ENCODE measurements around the gene RNF151. TPM values are rescaled to one million over a fixed set of nuclear protein-coding genes. Genes with fewer than 3 reads are reported as not detected.
"Not testable (repeated sequence)": the region's sequence is repeated elsewhere in the genome, so short reads cannot be mapped to it uniquely, and the experiment has no call there.

RNF151 gene
- total RNA-seq, 2 experiments from 2014 or later, result not detected

DNA sequence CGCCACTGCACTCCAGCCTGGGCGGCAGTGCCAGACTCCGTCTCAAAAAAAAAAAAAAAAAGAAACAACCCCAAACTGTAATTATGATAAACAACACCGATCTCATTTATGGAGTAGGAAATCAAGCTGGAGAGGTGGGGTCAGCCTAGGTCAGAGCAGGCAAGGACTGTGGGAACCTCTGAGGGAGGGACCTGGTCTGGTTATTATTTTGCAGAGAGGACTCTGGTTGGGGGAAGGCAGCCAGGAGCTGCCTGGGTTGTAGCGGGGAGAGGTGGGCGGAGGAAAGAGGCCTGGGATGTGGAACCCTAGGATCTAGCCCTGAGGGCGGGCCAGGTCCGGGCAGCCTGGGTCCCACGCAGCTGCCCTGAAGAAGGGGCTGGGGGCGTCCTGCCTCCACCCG is 37.6 kb upstream of the RNF151 start:
- peaks cover 5% of the 10 kb centered on the region for H3K4me1 Mint-ChIP-seq
- peak overlapping the region; percentile 64 for H3K4me3 Mint-ChIP-seq
- H3K27me3 Mint-ChIP-seq, result peaks cover 5% of the 10 kb centered on the region
- DNase-seq, result no peak
- CTCF ChIA-PET, result interaction anchor here (0.6 to 2.8 kb wide), 13 partner anchors 11 to 1822 kb away, joined by 3 to 9 read pairs (median 3); partner anchors contain the start of genes MSRB1, NUBP2 and SPSB3
- H3K9me3 Mint-ChIP-seq, result no peaks in the 10 kb centered on the region
- POLR2A ChIA-PET, result interaction anchor here (0.7 to 1.0 kb wide), 2 partner anchors 13 to 146 kb away, joined by 3 to 4 read pairs; partner anchors contain the start of gene NUBP2
- H3K36me3 Mint-ChIP-seq (ENCODE audit: low read depth), result no peaks in the 10 kb centered on the region
- no peak overlapping the region for H3K27ac Mint-ChIP-seq

DNA sequence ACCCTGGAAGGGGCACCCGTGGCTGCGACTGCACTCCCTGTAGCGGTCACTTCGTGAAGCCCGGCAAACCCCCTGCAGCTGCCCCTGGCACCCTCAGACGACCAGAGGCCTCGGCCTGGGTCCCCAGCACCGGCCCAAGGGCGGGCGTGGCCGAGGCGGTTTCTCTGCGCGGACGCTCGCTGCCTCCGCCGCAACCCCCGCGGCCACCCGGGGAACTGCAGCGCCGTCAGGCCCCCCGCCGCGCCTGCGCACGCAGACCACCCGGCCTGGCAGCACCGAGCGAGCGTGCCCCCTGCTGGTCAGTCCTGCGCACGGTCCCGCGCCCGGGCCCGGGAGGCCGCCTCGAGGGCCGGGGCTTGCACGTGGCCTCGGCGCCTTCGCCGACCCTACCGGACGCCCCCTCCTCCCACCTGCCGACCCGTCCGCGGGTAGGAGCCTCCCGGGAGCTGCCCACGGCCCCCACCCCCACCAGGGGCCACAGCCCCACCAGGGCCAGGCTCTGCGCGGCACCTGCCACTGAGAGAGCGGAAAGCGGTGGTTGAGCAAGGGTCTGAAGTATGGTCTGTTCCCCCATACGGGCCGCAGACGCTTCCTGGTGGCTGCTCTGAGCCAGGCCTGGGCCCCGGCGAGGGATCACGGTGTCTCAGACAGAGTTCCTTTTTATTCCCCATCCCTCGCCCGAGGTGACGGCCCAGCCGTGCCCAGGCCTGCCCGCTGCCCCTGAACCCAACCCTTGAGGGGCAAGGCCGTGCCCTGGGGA is 36.9 kb upstream of the RNF151 start:
- Mint-ChIP-seq H3K36me3 (ENCODE audit: low read depth) (no peaks in the 10 kb centered on the region), H3K27me3 (peaks cover 2% of the 10 kb centered on the region), H3K4me1 (peaks cover 5% of the 10 kb centered on the region), H3K4me3 (peak overlapping the region; percentile 58), H3K9me3 (no peaks in the 10 kb centered on the region), H3K27ac (no peak overlapping the region)
- peak; percentile 92 for DNase-seq
- ChIA-PET CTCF (interaction anchor here (0.6 to 2.8 kb wide), 12 partner anchors 10 to 1823 kb away, joined by 3 to 9 read pairs (median 3); partner anchors contain the start of genes MSRB1, NUBP2 and SPSB3), POLR2A (interaction anchor here (0.7 to 1.0 kb wide), 2 partner anchors 13 to 147 kb away, joined by 3 to 4 read pairs; partner anchors contain the start of gene NUBP2)

DNA sequence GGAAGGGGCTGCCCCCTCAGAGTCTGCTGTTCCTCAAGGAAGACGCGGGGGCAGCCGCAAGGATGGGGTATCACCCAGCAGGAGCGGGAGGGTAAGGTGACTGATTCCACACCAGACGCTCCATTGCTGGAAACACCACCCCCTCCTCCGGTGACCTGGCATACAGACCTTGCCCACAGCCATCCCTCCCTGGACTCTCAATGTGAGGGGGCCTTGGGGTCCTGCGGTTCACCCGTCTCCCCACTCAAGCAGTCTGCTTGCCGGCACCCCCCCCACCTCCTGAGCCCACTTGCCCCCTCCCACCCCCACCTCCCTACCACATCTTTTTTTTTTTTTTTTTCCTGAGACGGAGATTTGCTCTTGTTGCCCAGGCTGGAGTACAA is 36.3 kb upstream of the RNF151 start:
- DNase-seq, result no peak
- no peaks in the 10 kb centered on the region for H3K9me3 Mint-ChIP-seq
- H3K36me3 Mint-ChIP-seq (ENCODE audit: low read depth), result no peaks in the 10 kb centered on the region
- H3K4me3 Mint-ChIP-seq, result peak overlapping the region; percentile 17
- ChIA-PET CTCF (interaction anchor here (0.7 to 2.8 kb wide), 2 partner anchors 13 to 371 kb away, joined by 3 to 9 read pairs; partner anchors contain the start of gene MSRB1), POLR2A (no interaction called here)
- peaks cover 5% of the 10 kb centered on the region for H3K4me1 Mint-ChIP-seq
- H3K27ac Mint-ChIP-seq, result no peak overlapping the region
- no peaks in the 10 kb centered on the region for H3K27me3 Mint-ChIP-seq

DNA sequence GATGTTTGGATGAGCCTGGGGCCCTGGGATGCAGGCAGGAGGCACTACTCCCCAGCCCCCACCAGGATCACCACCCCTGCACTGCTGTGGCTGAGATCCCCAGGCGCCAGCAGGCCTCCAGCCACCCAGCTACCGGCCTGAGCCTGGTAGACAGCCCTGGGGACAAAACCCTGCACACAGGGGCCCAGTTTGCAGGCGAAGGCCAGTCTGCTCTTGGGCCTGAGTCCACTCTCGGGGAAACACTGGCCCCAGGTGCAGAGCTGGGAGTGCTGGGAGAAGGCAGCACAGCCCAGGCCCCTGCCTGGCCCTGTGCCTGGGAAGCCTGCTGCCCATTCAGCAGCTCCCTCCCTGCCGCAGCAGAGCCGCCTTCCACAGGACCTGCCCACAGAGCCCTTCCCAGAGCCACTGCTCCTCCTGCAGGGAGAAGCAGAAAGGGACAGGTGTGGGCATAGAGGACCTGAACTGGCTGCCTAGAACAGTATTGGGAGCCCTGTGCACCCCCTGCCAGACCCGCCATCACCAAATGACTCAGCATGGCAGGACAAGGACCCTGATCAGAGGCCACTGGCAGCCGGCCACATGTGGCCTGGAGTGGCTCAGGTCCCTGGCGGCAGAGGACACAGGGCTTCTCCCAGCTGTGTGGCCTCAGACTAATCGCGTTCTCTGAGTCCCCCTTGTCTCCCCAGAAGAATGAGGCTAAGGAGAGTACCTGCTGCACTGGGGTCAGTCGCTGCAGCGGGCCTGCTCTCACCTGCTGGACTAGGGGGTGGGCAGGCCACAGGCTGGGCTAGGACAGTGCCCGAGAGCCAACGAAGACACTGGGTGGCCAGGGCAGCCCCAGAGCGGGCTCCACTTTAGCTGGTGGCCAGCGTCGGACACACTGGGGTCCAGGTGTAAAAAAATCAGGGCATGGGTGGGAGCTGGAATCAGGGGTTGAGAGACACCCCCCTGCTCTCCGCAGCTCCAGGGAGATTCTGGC is 34.3 kb upstream of the RNF151 start:
- POLR2A ChIA-PET, result no interaction called here
- no peak for DNase-seq
- Mint-ChIP-seq H3K36me3 (ENCODE audit: low read depth) (no peaks in the 10 kb centered on the region), H3K9me3 (no peaks in the 10 kb centered on the region), H3K4me1 (peaks cover 5% of the 10 kb centered on the region), H3K27me3 (no peaks in the 10 kb centered on the region), H3K4me3 (no peak overlapping the region), H3K27ac (no peak overlapping the region)
- CTCF ChIA-PET, result no interaction called here

DNA sequence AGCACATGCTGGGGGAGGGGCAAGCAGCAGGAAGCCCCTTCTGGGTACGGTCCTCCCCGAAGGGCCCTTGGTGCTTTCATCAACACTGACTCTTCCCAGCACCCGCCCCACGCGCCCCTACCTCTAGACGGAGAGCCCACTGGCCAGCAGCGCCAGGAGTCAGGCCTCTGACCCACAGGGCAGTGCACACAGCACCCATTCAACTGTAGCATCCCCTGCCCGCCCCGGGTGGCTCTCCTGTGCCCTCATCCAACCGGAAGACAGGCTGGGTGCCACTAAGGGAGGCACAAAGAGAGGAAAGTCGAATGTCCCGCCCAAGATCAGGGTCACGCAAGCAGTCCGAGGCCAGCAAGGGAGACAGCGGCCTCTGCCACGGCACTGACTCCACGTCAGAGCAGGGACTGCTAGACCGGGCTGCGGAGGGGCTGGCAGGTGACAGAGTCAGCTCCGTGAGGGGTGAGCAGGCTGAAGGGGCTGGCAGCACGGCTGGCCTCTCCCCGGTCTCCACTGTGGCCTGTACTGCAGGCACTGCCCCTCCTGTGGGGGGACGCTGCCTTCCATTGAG is 33.5 kb upstream of the RNF151 start:
- H3K27me3 Mint-ChIP-seq, result no peaks in the 10 kb centered on the region
- ChIA-PET POLR2A (no interaction called here), CTCF (no interaction called here)
- H3K36me3 Mint-ChIP-seq (ENCODE audit: low read depth), result peaks cover 4% of the 10 kb centered on the region
- no peak overlapping the region for H3K27ac Mint-ChIP-seq
- no peak overlapping the region for H3K4me3 Mint-ChIP-seq
- H3K4me1 Mint-ChIP-seq, result peaks cover 2% of the 10 kb centered on the region
- no peaks in the 10 kb centered on the region for H3K9me3 Mint-ChIP-seq
- no peak for DNase-seq

DNA sequence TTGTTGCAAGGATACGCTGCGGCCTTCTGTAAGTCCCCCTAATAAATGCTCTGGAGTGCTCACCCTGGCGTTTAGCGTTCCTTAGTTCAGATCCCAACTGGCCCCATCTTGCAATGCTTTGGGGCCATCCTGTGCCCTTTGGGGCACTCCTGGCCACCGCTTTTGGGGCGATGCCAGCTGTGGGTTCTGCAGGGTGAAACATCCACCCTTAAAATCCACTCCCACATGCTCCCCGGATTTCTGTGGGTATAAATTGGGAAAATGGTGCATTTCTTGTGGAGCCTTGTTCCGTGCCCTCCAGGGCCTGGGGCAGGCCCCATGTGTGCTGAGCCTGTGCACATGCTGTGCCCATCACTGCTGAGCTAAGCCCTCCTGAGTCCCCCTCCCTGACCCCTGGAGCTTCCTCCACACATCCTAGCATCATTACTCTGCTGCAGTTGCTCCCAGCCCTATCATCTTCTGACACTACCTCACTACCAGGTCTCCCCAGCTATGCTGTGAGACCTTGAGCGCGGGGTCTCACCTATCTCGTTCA is 29.6 kb upstream of the RNF151 start:
- peaks cover 8% of the 10 kb centered on the region for H3K36me3 Mint-ChIP-seq (ENCODE audit: low read depth)
- H3K9me3 Mint-ChIP-seq, result no peaks in the 10 kb centered on the region
- no peak for DNase-seq
- H3K4me1 Mint-ChIP-seq, result peaks cover 8% of the 10 kb centered on the region
- no peak overlapping the region for H3K4me3 Mint-ChIP-seq
- no peak overlapping the region for H3K27ac Mint-ChIP-seq
- ChIA-PET POLR2A (no interaction called here), CTCF (no interaction called here)
- H3K27me3 Mint-ChIP-seq, result no peaks in the 10 kb centered on the region

DNA sequence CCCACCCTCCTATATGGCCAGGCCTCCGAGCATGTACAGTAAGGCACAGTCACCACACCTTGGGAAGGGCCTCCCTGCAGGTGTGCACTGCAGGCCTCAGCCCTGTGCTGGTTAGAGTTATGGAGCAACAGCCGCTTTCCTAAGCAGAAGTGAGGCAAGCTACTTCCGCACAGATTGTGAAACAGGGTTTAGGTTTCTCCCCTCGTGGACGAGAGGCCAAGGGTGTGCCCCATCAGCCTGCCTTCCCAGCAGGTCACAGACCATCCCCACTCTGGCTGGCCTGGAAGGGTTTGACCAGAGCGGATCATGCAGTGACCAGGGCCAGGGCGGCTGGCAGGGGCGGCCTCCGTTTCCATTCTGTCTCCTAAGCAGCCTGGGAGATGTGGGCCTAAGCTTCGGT is 28.3 kb upstream of the RNF151 start:
- H3K36me3 Mint-ChIP-seq (ENCODE audit: low read depth), result peaks cover 8% of the 10 kb centered on the region
- POLR2A ChIA-PET, result no interaction called here

DNA sequence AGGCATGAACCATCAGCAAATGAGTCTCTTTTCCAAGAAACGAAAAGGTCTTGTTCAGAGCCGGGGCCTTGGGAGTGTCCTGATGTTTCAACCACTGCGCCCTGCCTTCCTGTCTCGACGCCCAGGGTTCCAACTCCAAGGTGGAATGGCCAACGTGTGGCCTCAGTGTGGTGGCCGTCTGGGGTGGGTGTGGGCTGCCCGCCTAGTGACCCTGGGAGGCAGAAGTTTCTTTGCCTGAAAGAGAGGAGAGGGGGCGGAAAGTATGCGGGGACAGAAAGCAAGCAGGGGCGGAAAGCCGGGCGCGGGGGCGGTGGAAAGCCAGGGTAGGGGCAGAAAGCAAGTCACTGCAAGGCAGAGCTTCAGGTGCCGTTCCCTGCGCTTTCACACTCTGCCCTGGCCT is 27.7 kb upstream of the RNF151 start:
- no peak overlapping the region for H3K4me3 Mint-ChIP-seq
- H3K27ac Mint-ChIP-seq, result no peak overlapping the region
- no peaks in the 10 kb centered on the region for H3K9me3 Mint-ChIP-seq
- H3K27me3 Mint-ChIP-seq, result no peaks in the 10 kb centered on the region
- H3K36me3 Mint-ChIP-seq (ENCODE audit: low read depth), result peaks cover 8% of the 10 kb centered on the region
- no peak for DNase-seq
- ChIA-PET CTCF (no interaction called here), POLR2A (no interaction called here)
- peaks cover 18% of the 10 kb centered on the region for H3K4me1 Mint-ChIP-seq

More for the DNA sequence above, 28.3 kb upstream of the RNF151 start:
- Mint-ChIP-seq H3K4me1 (peaks cover 13% of the 10 kb centered on the region), H3K9me3 (no peaks in the 10 kb centered on the region), H3K27ac (no peak overlapping the region), H3K27me3 (no peaks in the 10 kb centered on the region), H3K4me3 (no peak overlapping the region)
- DNase-seq, result no peak
- CTCF ChIA-PET, result no interaction called here

DNA sequence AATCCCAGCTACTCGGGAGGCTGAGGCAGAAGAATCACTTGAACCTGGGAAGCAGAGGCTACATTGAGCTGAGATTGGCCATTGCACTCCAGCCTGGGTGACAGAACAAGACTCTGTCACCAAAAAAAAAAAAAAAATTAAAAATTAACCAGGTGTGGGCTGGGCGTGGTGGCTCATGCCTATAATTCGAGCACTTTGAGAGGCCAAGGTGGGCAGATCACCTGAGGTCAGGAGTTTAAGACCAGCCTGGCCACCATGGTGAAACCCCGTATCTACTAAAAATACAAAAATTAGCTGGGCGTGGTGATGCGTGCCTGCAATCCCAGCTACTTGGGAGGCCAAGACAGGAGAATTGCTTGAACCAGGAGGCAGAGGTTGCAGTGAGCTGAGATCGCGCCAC is 26.8 kb upstream of the RNF151 start:
- H3K36me3 Mint-ChIP-seq (ENCODE audit: low read depth); H3K27me3 Mint-ChIP-seq; H3K9me3 Mint-ChIP-seq; H3K4me3 Mint-ChIP-seq; DNase-seq; H3K27ac Mint-ChIP-seq: not testable (repeated sequence)
- H3K4me1 Mint-ChIP-seq, result peaks cover 27% of the 10 kb centered on the region
- ChIA-PET POLR2A (interaction anchor here (3.3 kb wide), 1 partner anchor 25 kb away, joined by 15 read pairs; the partner anchor contains the start of gene RPS2), CTCF (interaction anchor here (1.1 kb wide), 1 partner anchor 11 kb away, joined by 4 read pairs; no protein-coding TSS in a partner anchor)

DNA sequence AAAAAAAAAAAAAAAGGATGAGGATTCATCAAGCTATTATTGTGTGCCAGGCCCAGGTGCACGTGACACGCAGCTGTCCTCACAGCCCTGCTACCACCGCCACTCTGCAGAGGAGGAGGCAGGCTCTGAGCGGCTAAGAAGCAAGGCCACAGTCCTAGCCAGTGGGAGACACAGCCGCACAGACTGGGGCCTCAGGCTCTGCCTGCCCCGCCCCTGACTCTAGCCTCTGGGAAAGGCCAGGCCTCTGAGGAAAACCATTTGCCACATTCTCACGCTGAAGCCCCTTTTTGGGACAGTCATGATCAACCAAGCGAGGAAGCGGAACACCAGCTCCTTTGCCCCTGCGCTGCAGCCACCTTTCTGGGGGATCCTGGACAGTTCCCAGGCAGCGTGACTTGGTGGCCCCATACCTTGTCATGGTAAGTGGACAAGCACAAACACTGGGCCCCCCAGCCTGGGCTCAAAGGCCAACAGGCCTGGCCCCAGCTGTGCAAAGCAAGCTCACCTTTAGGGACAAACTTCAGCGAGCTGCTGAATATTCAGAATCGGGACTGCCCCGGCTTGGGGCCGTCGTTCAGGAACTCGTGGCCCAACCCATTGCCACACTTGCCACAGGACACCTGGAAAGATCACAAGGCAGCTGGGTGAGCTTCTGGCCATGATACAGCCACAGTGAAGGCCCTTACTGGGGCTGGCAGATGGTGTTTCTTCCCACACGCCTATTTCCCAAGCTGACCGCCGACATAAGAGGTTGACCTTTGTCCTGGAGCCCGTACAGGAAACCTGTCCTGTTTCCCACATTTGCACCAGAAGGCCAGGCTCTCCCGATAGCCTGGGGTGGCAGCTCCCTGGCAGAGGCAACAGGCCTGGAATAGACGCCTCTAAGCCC is 26.1 kb upstream of the RNF151 start:
- Mint-ChIP-seq H3K27ac (no peak overlapping the region), H3K27me3 (no peaks in the 10 kb centered on the region), H3K9me3 (no peaks in the 10 kb centered on the region), H3K36me3 (ENCODE audit: low read depth) (peaks cover 8% of the 10 kb centered on the region), H3K4me1 (peaks cover 27% of the 10 kb centered on the region), H3K4me3 (no peak overlapping the region)
- ChIA-PET CTCF (interaction anchor here (1.1 kb wide), 1 partner anchor 12 kb away, joined by 4 read pairs; no protein-coding TSS in a partner anchor), POLR2A (interaction anchor here (0.8 to 3.3 kb wide), 4 partner anchors 24 to 113 kb away, joined by 3 to 15 read pairs (median 4); partner anchors contain the start of genes FAHD1, HAGH, RPS2 and TBL3)
- DNase-seq, result no peak

DNA sequence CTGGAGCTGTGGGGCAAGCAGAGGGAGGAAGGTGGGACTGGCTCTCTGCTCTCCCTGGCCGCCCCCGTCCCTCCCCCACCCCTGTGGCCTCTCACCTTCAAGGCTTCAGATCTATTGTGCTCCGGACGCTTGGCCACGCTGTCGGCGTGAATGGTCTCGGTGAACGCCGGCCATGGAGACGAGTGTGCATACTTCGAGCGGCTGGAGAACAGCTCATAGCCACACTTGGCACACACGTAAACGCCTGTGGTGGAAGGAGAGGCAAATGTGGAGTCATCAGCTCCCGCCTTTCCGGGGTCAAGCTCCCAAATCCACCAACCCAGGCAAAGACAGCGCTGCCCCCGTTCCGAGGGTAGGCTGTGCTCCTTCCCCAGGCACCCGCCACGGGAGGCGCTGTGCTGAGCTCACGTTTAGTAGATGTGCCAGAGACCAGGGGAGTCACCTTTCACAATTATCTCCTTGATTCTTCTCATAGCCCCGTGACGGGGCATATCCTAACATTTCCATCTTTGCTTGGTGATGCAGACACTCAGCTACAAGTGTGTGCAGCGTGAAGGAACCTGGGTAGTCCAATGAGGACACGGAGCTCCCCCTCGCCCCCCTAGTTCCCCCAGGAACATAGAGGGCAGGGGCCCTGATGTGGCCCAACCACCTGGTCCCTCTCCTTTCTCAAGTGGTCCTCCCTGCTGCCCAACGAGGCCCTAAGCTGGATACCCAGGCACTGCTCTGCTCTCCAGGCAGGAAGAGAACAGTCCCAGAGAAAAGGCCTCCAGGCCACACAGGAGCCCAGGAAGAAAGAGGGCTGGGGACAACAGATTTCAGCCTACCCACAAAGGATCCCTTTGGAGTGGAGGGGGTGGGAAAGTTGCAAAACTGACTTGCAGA is 25.3 kb upstream of the RNF151 start:
- Mint-ChIP-seq H3K27me3 (no peaks in the 10 kb centered on the region), H3K27ac (peak overlapping the region; percentile 44), H3K36me3 (ENCODE audit: low read depth) (peaks cover 8% of the 10 kb centered on the region), H3K4me3 (peak overlapping the region; percentile 84), H3K9me3 (no peaks in the 10 kb centered on the region), H3K4me1 (peaks cover 27% of the 10 kb centered on the region)
- DNase-seq, result no peak
- CTCF ChIA-PET, result no interaction called here
- POLR2A ChIA-PET, result interaction anchor here (0.8 to 3.3 kb wide), 5 partner anchors 19 to 114 kb away, joined by 3 to 15 read pairs (median 3); partner anchors contain the start of genes FAHD1, HAGH, RPS2 and TBL3

All from activated CD4-positive, alpha-beta memory T cell treated with anti-CD3 and anti-CD28 coated beads, Interleukin-2, amount 10 ng/mL, durations not matched to agents 7 days and 5 days (primary cell).